IMR-90 (cell line): ENCODE results near the gene ZNF292. TPM values are rescaled to one million over a fixed set of nuclear protein-coding genes. Genes with fewer than 3 reads are reported as not detected.

Source experiments
- ATAC-seq: fragments of 200-7000 bp; cut with Tn5 transposase; 2 replicates; pipeline ENCODE4 v1.9.1; 2020; ENCODE audit warnings: low read depth, mild to moderate bottlenecking, moderate library complexity
- BruUV-seq: library from RNA; stranded (reverse); fragments of 400-500 nt; replicated peaks from 2 replicates; lab custom pipeline; 2021; lab: Mats Ljungman, UMichigan
- CTCF ChIA-PET: fragments of 300-600 bp; formaldehyde crosslinking; extraction: SDS; loops from one replicate; lab custom pipeline; 2021; ENCODE audit warnings: antibody characterized with exemption; lab: Yijun Ruan, JAX
- POLR2A ChIA-PET: fragments of 300-600 bp; sonication (Branson Sonifier 250); formaldehyde crosslinking; loops from one replicate; lab custom pipeline; 2022; ENCODE audit warnings: antibody characterized with exemption; ENCODE audit not compliant: unreplicated experiment; lab: Charles Lee
- DNase-seq: peaks from one replicate; pipeline ENCODE4 v3.0.0; 2013
- H2AFZ ChIP-seq: replicated peaks from 2 replicates; pipeline ENCODE3; 2013; ENCODE audit warnings: low read length, mild to moderate bottlenecking; ENCODE audit not compliant: poor library complexity
- H2AK5ac ChIP-seq: 2 replicates; pipeline ENCODE4 v1.6.1; 2013; ENCODE audit warnings: low read depth, low read length, inconsistent platforms
- H2AK9ac ChIP-seq: replicated peaks from 2 replicates; pipeline ENCODE3; 2013; ENCODE audit warnings: mild to moderate bottlenecking, low read depth, low read length, moderate library complexity; ENCODE audit not compliant: poor library complexity
- H2BK120ac ChIP-seq: 2 replicates; pipeline ENCODE4 v1.6.1; 2013; ENCODE audit warnings: low read depth, low read length, inconsistent platforms
- H2BK15ac ChIP-seq: 3 replicates; pipeline ENCODE4 v1.6.1; 2013; ENCODE audit warnings: low read depth, low read length, inconsistent platforms
- H2BK20ac ChIP-seq: 2 replicates; pipeline ENCODE4 v1.6.1; 2013; ENCODE audit warnings: low read depth, mild to moderate bottlenecking, inconsistent platforms, low read length, moderate library complexity
- H2BK5ac ChIP-seq: 2 replicates; pipeline ENCODE4 v1.6.1; 2013; ENCODE audit warnings: mild to moderate bottlenecking, low read depth, low read length, inconsistent platforms; ENCODE audit not compliant: poor library complexity, severe bottlenecking
- H3K14ac ChIP-seq: replicated peaks from 2 replicates; pipeline ENCODE4 v1.6.1; 2013; ENCODE audit warnings: low read depth, low read length, inconsistent platforms
- H3K18ac ChIP-seq: 2 replicates; pipeline ENCODE4 v1.6.1; 2013; ENCODE audit warnings: low read depth, low read length, control low read depth
- H3K23ac ChIP-seq: 2 replicates; pipeline ENCODE4 v1.6.1; 2013; ENCODE audit warnings: low read depth, low read length, inconsistent platforms
- H3K27ac ChIP-seq: 2 replicates; pipeline ENCODE4 v1.5.1; 2013; ENCODE audit warnings: mild to moderate bottlenecking, control low read depth, low read length; ENCODE audit not compliant: insufficient read depth
- H3K27me3 ChIP-seq: 2 replicates; pipeline ENCODE4 v1.6.1; 2013; ENCODE audit warnings: low read length; ENCODE audit not compliant: control insufficient read depth, insufficient read depth
- H3K36me3 ChIP-seq: 2 replicates; pipeline ENCODE4 v1.6.1; 2013; ENCODE audit warnings: low read length, mixed read lengths; ENCODE audit not compliant: control insufficient read depth, insufficient read depth
- H3K4ac ChIP-seq: 2 replicates; pipeline ENCODE4 v1.6.1; 2013; ENCODE audit warnings: low read depth, low read length, inconsistent platforms
- H3K4me1 ChIP-seq: 2 replicates; pipeline ENCODE4 v1.6.1; 2013; ENCODE audit warnings: low read length, mixed read lengths; ENCODE audit not compliant: control insufficient read depth, insufficient read depth
- H3K4me2 ChIP-seq: 2 replicates; pipeline ENCODE4 v1.6.1; 2013; ENCODE audit warnings: low read depth, mild to moderate bottlenecking, control low read depth, low read length, moderate library complexity
- H3K4me3 ChIP-seq: 2 replicates; pipeline ENCODE4 v1.5.1; 2013; ENCODE audit warnings: low read depth, mild to moderate bottlenecking, control low read depth, low read length, moderate library complexity; ENCODE audit not compliant: insufficient read depth
- H3K56ac ChIP-seq: 2 replicates; pipeline ENCODE4 v1.6.1; 2013; ENCODE audit warnings: low read length, inconsistent platforms; ENCODE audit not compliant: insufficient read depth; ENCODE audit errors: extremely low read depth
- H3K79me1 ChIP-seq, 2 experiments: 2 replicates each; pipeline ENCODE4 v1.6.1; 2013; ENCODE audit warnings: low read length in 2 of 2, inconsistent platforms in 1 of 2, low read depth in 1 of 2
- H3K9ac ChIP-seq: 2 replicates; pipeline ENCODE4 v1.6.1; 2013; ENCODE audit warnings: low read depth, low read length, control low read depth
- H3K9me1 ChIP-seq: 2 replicates; pipeline ENCODE4 v1.6.1; 2013; ENCODE audit warnings: low read length, inconsistent platforms; ENCODE audit not compliant: insufficient read depth
- H3K9me3 ChIP-seq: 2 replicates; pipeline ENCODE4 v1.6.1; 2013; ENCODE audit warnings: low read length; ENCODE audit not compliant: control insufficient read depth, insufficient read depth
- H4K20me1 ChIP-seq: 2 replicates; pipeline ENCODE4 v1.6.1; 2013; ENCODE audit warnings: low read length, inconsistent platforms; ENCODE audit not compliant: insufficient read depth
- H4K5ac ChIP-seq: 2 replicates; pipeline ENCODE4 v1.6.1; 2013; ENCODE audit warnings: mild to moderate bottlenecking, low read depth, low read length, control low read depth
- H4K8ac ChIP-seq, 2 experiments: 2 replicates each; pipeline ENCODE4 v1.6.1; 2013; ENCODE audit warnings: low read depth in 2 of 2, low read length in 2 of 2, control low read depth in 1 of 2, inconsistent platforms in 1 of 2
- H4K91ac ChIP-seq: 2 replicates; pipeline ENCODE4 v1.6.1; 2013; ENCODE audit warnings: low read depth, low read length, inconsistent platforms; ENCODE audit not compliant: insufficient read depth
- BHLHE40 ChIP-seq: fragments of 150-350 bp; IDR thresholded peaks from 2 replicates; pipeline ENCODE4 v1.6.1; 2016; ENCODE audit warnings: mild to moderate bottlenecking, low read depth, low read length
- CEBPB ChIP-seq: IDR thresholded peaks from 2 replicates; pipeline ENCODE4 v1.6.1; 2012; ENCODE audit warnings: low read depth, low read length, improper control_type of control experiment
- CHD1 ChIP-seq: IDR thresholded peaks from 2 replicates; pipeline ENCODE4 v1.6.1; 2012; ENCODE audit warnings: low read depth, low read length, improper control_type of control experiment
- CTCF ChIP-seq: conservative IDR thresholded peaks from 2 replicates; pipeline ENCODE4 v1.5.1; 2012; ENCODE audit warnings: mild to moderate bottlenecking, low read depth, low read length, improper control_type of control experiment
- MAZ ChIP-seq: IDR thresholded peaks from 2 replicates; pipeline ENCODE4 v1.6.1; 2012; ENCODE audit warnings: low read depth, mild to moderate bottlenecking, low read length, improper control_type of control experiment, moderate library complexity, borderline replicate concordance
- POLR2A ChIP-seq: IDR thresholded peaks from 2 replicates; pipeline ENCODE4 v1.6.1; 2012; ENCODE audit warnings: mild to moderate bottlenecking, low read depth, low read length
- RAD21 ChIP-seq: IDR thresholded peaks from 2 replicates; pipeline ENCODE4 v1.6.1; 2012; ENCODE audit warnings: low read length, improper control_type of control experiment
- RCOR1 ChIP-seq: IDR thresholded peaks from 2 replicates; pipeline ENCODE4 v1.6.1; 2012; ENCODE audit warnings: mild to moderate bottlenecking, low read length, improper control_type of control experiment; ENCODE audit not compliant: insufficient replicate concordance
- WGBS, 2 experiments: methylation state at CpG; one replicate each; pipeline versions ENCODE4 v1.1.5 to v1.1.7; 2013; ENCODE audit warnings: missing lambda C conversion rate in 2 of 2; ENCODE audit not compliant: insufficient read length in 1 of 2; ENCODE audit errors: extremely low coverage in 2 of 2; 5-methylcytosine and 5-hydroxymethylcytosine counted together
- dilution Hi-C: fragments of 300-500 bp; cut with HindIII; formaldehyde crosslinking; loops from one replicate; pipeline ENCODE4 v1.14.3; 2018; ENCODE audit warnings: low sequenced_read_pairs; ENCODE audit not compliant: unreplicated experiment
- in situ Hi-C: fragments of 300-500 bp; cut with MboI; formaldehyde crosslinking; loops from 3 replicates; pipeline ENCODE4 v1.14.3; 2019; ENCODE audit warnings: low sequenced_read_pairs, inconsistent platforms, mixed read lengths
- intact Hi-C: fragments of 100-400 bp; cut with micrococcal nuclease; formaldehyde crosslinking; loops from 2 replicates; pipeline ENCODE4 v1.10.0; 2022
- polyA plus RNA-seq, 3 experiments: library from polyadenylated mRNA; depleted of rRNA; stranded (reverse); fragments of >200 nt; gene quantifications; 2 replicates each; pipeline ENCODE4 v1.2.3, GENCODE V29; 2012; ENCODE audit warnings: low replicate concordance in 1 of 3
- total RNA-seq: library from RNA; depleted of rRNA; stranded (reverse); fragments of >200 nt; gene quantifications from 2 replicates; pipeline ENCODE4 v1.2.3, GENCODE V29; 2012
- TF ChIP-seq, protein P1 (sequence below): fragments of 150-350 bp; IDR thresholded peaks from 2 replicates; pipeline ENCODE4 v1.6.1; 2017; ENCODE audit warnings: mild to moderate bottlenecking, antibody characterized with exemption, low read length, low read depth
- TF ChIP-seq, protein P2 (sequence below): fragments of 150-350 bp; IDR thresholded peaks from 2 replicates; pipeline ENCODE4 v1.6.1; 2016; ENCODE audit warnings: low read depth, mild to moderate bottlenecking, low read length, moderate library complexity, borderline replicate concordance

The ZNF292 gene
- total and polyA plus RNA-seq, 2 of the 4 experiments (the other 2 are of a cell fraction) = 5.5 to 28.3 TPM

DNA sequence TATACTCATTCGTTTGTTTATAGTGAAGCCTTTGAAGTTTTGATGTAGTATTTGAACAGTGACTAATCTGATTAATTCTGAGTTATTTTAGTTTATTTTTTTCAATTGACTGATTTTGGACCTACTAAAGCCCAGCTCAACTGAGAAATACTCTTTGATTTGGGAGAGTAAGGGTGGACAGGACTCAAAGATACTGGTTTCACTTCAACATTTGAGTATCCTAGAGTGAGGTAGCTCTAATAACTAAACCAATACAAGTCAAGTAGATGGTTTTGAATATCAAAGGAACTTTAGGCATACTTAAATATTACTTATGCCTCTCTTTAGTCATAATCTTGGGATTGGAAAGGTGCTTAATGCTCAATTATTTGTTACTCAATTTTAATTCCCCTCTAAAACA lies 65.6 kb downstream of the ZNF292 start:
- Histone ChIP-seq H2BK5ac (no peak overlapping the region), H4K91ac (no peak overlapping the region), H3K23ac (no peak overlapping the region), H3K79me1 (peaks cover 14 to 15% of the 10 kb centered on the region in 2 experiments), H2AK9ac (no peak overlapping the region), H2BK15ac (no peak overlapping the region), H2BK120ac (no peak overlapping the region), H3K56ac (no peak overlapping the region), H2AFZ (no peak overlapping the region), H3K4ac (no peak overlapping the region), H3K9me3 (no peaks in the 10 kb centered on the region), H3K9me1 (0 out of 2 replicates have a peak, but pooled peaks cover 2% of the 10 kb centered on the region), H3K27me3 (no peaks in the 10 kb centered on the region), H3K14ac (no peak overlapping the region), H2AK5ac (no peak overlapping the region), H3K18ac (no peak overlapping the region), H3K4me1 (no peaks in the 10 kb centered on the region), H4K8ac (no peak overlapping the region), H3K4me3 (no peak overlapping the region), H3K9ac (no peak overlapping the region), H2BK20ac (no peak overlapping the region), H3K36me3 (peaks cover 15% of the 10 kb centered on the region), H4K20me1 (no peaks in the 10 kb centered on the region), H3K4me2 (no peak overlapping the region), H4K5ac (no peak overlapping the region), H3K27ac (no peak overlapping the region)
- no TSS peak for BruUV-seq
- dilution Hi-C loops = no loop called here
- CTCF ChIA-PET = no interaction called here
- in situ Hi-C loops = no loop called here
- DNase-seq (no peak), ATAC-seq (no peak)
- no peak for TF ChIP-seq CTCF
- TF ChIP-seq, protein P1, sequence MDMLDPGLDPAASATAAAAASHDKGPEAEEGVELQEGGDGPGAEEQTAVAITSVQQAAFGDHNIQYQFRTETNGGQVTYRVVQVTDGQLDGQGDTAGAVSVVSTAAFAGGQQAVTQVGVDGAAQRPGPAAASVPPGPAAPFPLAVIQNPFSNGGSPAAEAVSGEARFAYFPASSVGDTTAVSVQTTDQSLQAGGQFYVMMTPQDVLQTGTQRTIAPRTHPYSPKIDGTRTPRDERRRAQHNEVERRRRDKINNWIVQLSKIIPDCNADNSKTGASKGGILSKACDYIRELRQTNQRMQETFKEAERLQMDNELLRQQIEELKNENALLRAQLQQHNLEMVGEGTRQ = no peak
- TF ChIP-seq, protein P2, sequence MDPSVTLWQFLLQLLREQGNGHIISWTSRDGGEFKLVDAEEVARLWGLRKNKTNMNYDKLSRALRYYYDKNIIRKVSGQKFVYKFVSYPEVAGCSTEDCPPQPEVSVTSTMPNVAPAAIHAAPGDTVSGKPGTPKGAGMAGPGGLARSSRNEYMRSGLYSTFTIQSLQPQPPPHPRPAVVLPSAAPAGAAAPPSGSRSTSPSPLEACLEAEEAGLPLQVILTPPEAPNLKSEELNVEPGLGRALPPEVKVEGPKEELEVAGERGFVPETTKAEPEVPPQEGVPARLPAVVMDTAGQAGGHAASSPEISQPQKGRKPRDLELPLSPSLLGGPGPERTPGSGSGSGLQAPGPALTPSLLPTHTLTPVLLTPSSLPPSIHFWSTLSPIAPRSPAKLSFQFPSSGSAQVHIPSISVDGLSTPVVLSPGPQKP = no peak
- TF ChIP-seq RCOR1 = no peak
- no peak for TF ChIP-seq POLR2A
- no peak for TF ChIP-seq RAD21
- no peak for TF ChIP-seq CHD1
- no peak for TF ChIP-seq CEBPB
- no peak for TF ChIP-seq BHLHE40
- TF ChIP-seq MAZ = no peak
- WGBS, 2 experiments = no CpG with 5 or more reads among the region's 1 CpG
- intact Hi-C loops = loop anchor here (5.0 kb wide), 1 partner anchor 54 kb away; no protein-coding TSS in a partner anchor
- POLR2A ChIA-PET = no interaction called here
